Activated CD8-positive, alpha-beta memory T cell treated with anti-CD3 and anti-CD28 coated beads, Interleukin-2, amount 50 U/mL, for 4 hours (primary cell): Measurements from ENCODE around the gene TMUB2.

Experiments
- DNase-seq: peaks from one replicate; pipeline ENCODE4 v3.0.0-alpha.2; 2020

Gene TMUB2

GRCh38 chr17:44176671-44177501 is 9.9 kb upstream of the TMUB2 start:
- no peak for DNase-seq

- DNase-seq, result no peak
Measured at GRCh38 chr17:44177640-44178039, 9.1 kb upstream of the TMUB2 start.

- no peak for DNase-seq
Measured at GRCh38 chr17:44178133-44178532, 8.6 kb upstream of the TMUB2 start.

- DNase-seq, result no peak
Measured at GRCh38 chr17:44183024-44183423, 3.7 kb upstream of the TMUB2 start.

- no peak for DNase-seq
Measured at GRCh38 chr17:44184212-44184810, 2.5 kb upstream of the TMUB2 start.

GRCh38 chr17:44187131-44187899 is 543 bp downstream of the TMUB2 start:
- no peak for DNase-seq

- no peak for DNase-seq
Measured at GRCh38 chr17:44188576-44189403, 2.0 kb downstream of the TMUB2 start.

GRCh38 chr17:44190481-44190880 is 3.7 kb downstream of the TMUB2 start:
- DNase-seq, result no peak

GRCh38 chr17:44191369-44191768 is 4.6 kb downstream of the TMUB2 start:
- DNase-seq, result no peak

GRCh38 chr17:44191941-44192496 is 5.2 kb downstream of the TMUB2 start:
- no peak for DNase-seq

- DNase-seq, result no peak
Measured at GRCh38 chr17:44192750-44193149, 6.0 kb downstream of the TMUB2 start.

GRCh38 chr17:44193326-44194084 is 6.7 kb downstream of the TMUB2 start:
- no peak for DNase-seq

GRCh38 chr17:44197107-44197506 is 10.3 kb downstream of the TMUB2 start:
- no peak for DNase-seq

GRCh38 chr17:44197980-44198720 is 11.4 kb downstream of the TMUB2 start:
- peak; percentile 39 for DNase-seq

GRCh38 chr17:44198721-44199552 is 12.2 kb downstream of the TMUB2 start:
- DNase-seq, result peak; percentile 57

GRCh38 chr17:44199553-44200477 is 13.0 kb downstream of the TMUB2 start, which contains the start of gene ATXN7L3:
Gene ATXN7L3 (minus strand): TSS chr17:44199884. CDS start chr17:44198070, 1,814 bp downstream.
- DNase-seq, result peak; percentile 99

- DNase-seq, result no peak
Measured at GRCh38 chr17:44200478-44201155, 13.8 kb downstream of the TMUB2 start.

- no peak for DNase-seq
Measured at GRCh38 chr17:44202756-44203155, 16.0 kb downstream of the TMUB2 start.
